H1 (cell line): ENCODE results near the gene NPAS4. TPM values are rescaled to one million over a fixed set of nuclear protein-coding genes. Genes with fewer than 3 reads are reported as not detected.

Experiments
- BACH1 ChIP-seq: IDR thresholded peaks from 2 replicates; pipeline ENCODE4 v1.6.1; 2012; ENCODE audit warnings: low read length, improper control_type of control experiment
- EGR1 ChIP-seq: IDR thresholded peaks from 2 replicates; pipeline ENCODE4 v1.6.1; 2011; ENCODE audit warnings: low read depth, low read length, borderline replicate concordance
- NRF1 ChIP-seq: IDR thresholded peaks from 2 replicates; pipeline ENCODE4 v1.6.1; 2011; ENCODE audit warnings: mild to moderate bottlenecking, low read depth, low read length, improper control_type of control experiment
- RAD21 ChIP-seq, 2 experiments: IDR thresholded peaks in 1 of 2; conservative IDR thresholded peaks in 1 of 2; 2 replicates each; pipeline ENCODE4 v1.6.1; 2011; ENCODE audit warnings: low read depth in 2 of 2, low read length in 2 of 2, improper control_type of control experiment in 1 of 2, inconsistent platforms in 1 of 2, mild to moderate bottlenecking in 1 of 2, moderate library complexity in 1 of 2
- SAP30 ChIP-seq: fragments of 300-600 bp; sonication (generic); IDR thresholded peaks from 2 replicates; pipeline ENCODE4 v1.7.1; 2012; ENCODE audit warnings: low read length, moderate library complexity, mild to moderate bottlenecking, inconsistent platforms; ENCODE audit not compliant: insufficient read depth, insufficient replicate concordance
- TAF1 ChIP-seq: IDR thresholded peaks from 2 replicates; pipeline ENCODE4 v1.6.1; 2011; ENCODE audit warnings: mild to moderate bottlenecking, low read depth, low read length
- polyA plus RNA-seq, 7 experiments: library from polyadenylated mRNA; depleted of rRNA in 3 of 7; stranded (reverse) in 5 of 7; unstranded in 2 of 7; fragments of >200 nt in 5 of 7; fragments of 200-250 nt in 2 of 7; gene quantifications; 1 replicate in 5 of 7; 2 replicates in 1 of 7; 4 replicates in 1 of 7; pipeline versions ENCODE4 v1.2.1 to v1.2.3, GENCODE V29; 2011 to 2013; ENCODE audit warnings: missing spikeins in 2 of 7, mixed read lengths in 2 of 7
- total RNA-seq: library from RNA; stranded (reverse); fragmentation: NEBNext Ultra II Directional; extraction: Animal tissue kit (Norgen Biotek cat#: 25700); gene quantifications from 2 replicates; pipeline ENCODE4 v1.2.1, GENCODE V29; 2021
- TF ChIP-seq, protein P1 (sequence below): IDR thresholded peaks from 2 replicates; pipeline ENCODE4 v1.6.1; 2011; ENCODE audit warnings: low read depth, mild to moderate bottlenecking, low read length; ENCODE audit not compliant: insufficient read depth

Gene NPAS4
- total and polyA plus RNA-seq, 2 of the 8 experiments (the other 6 are each of a cell fraction or from before 2014, with no cell fraction given) = 0.73 to 0.99 TPM

GRCh38 chr11:66454828-66455227, 34.0 kb downstream of the NPAS4 start (continued):
- no peak for TF ChIP-seq NRF1
- no peak for TF ChIP-seq TAF1
- TF ChIP-seq SAP30 = no peak
- no peak for TF ChIP-seq EGR1
- no peak for TF ChIP-seq RAD21 (IDR thresholded peaks at IDR 0.05 in 1 of 2, conservative IDR thresholded peaks at IDR 0.05 in 1 of 2; ENCODE audit: low read depth in 2 of 2, low read length in 2 of 2)
- TF ChIP-seq, protein P1, sequence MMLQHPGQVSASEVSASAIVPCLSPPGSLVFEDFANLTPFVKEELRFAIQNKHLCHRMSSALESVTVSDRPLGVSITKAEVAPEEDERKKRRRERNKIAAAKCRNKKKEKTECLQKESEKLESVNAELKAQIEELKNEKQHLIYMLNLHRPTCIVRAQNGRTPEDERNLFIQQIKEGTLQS = no peak
- TF ChIP-seq BACH1 = no peak
